Nephron progenitor cell (in vitro differentiated cells): ENCODE results near the gene LAIR1.
"Not testable (repeated sequence)": the region's sequence is repeated elsewhere in the genome, so short reads cannot be mapped to it uniquely, and the experiment has no call there.

Experiments
- DNase-seq: peaks from one replicate; pipeline ENCODE4 v3.0.0; 2021
- H3K27ac Mint-ChIP-seq: 2 replicates; pipeline ENCODE4 v1.8.0; 2021; ENCODE audit warnings: mild to moderate bottlenecking, moderate library complexity, mixed read lengths
- H3K27me3 Mint-ChIP-seq: 2 replicates; pipeline ENCODE4 v1.8.0; 2021; ENCODE audit warnings: mild to moderate bottlenecking, low read depth, mixed read lengths; ENCODE audit not compliant: poor library complexity
- H3K36me3 Mint-ChIP-seq: 2 replicates; pipeline ENCODE4 v1.8.0; 2021; ENCODE audit warnings: low read depth, mixed read lengths
- H3K4me1 Mint-ChIP-seq: 2 replicates; pipeline ENCODE4 v1.8.0; 2021; ENCODE audit warnings: mixed read lengths
- H3K4me3 Mint-ChIP-seq: 2 replicates; pipeline ENCODE4 v1.8.0; 2021; ENCODE audit warnings: mild to moderate bottlenecking, moderate library complexity, mixed read lengths
- H3K9me3 Mint-ChIP-seq: 2 replicates; pipeline ENCODE4 v1.8.0; 2021; ENCODE audit warnings: mild to moderate bottlenecking, moderate library complexity, mixed read lengths
- CTCF ChIP-seq: fragments of 200-600 bp; sonication (generic); IDR thresholded peaks from 2 replicates; pipeline ENCODE4 v1.5.0; 2021; ENCODE audit warnings: antibody characterized with exemption

LAIR1 gene

GRCh38 chr19:54387991-54388801, 23.5 kb upstream of the LAIR1 start:
- H3K36me3 Mint-ChIP-seq: no peaks in the 10 kb centered on the region
- H3K27ac Mint-ChIP-seq: no peak overlapping the region
- peaks cover 20% of the 10 kb centered on the region for H3K9me3 Mint-ChIP-seq
- peak overlapping the region; percentile 56 for H3K4me3 Mint-ChIP-seq
- peaks cover 59% of the 10 kb centered on the region for H3K27me3 Mint-ChIP-seq
- DNase-seq: peak; percentile 2
- peaks cover 13% of the 10 kb centered on the region for H3K4me1 Mint-ChIP-seq
- TF ChIP-seq CTCF: no peak

GRCh38 chr19:54383330-54383729, 18.6 kb upstream of the LAIR1 start:
- peaks cover 38% of the 10 kb centered on the region for H3K27me3 Mint-ChIP-seq
- no peak for TF ChIP-seq CTCF
- no peak for DNase-seq
- H3K9me3 Mint-ChIP-seq: peaks cover 38% of the 10 kb centered on the region
- no peaks in the 10 kb centered on the region for H3K4me1 Mint-ChIP-seq
- no peak overlapping the region for H3K27ac Mint-ChIP-seq
- H3K36me3 Mint-ChIP-seq: no peaks in the 10 kb centered on the region
- H3K4me3 Mint-ChIP-seq: no peak overlapping the region

GRCh38 chr19:54382041-54382440, 17.3 kb upstream of the LAIR1 start:
- Mint-ChIP-seq H3K27me3 (peaks cover 31% of the 10 kb centered on the region), H3K9me3 (peaks cover 35% of the 10 kb centered on the region)
- H3K27ac Mint-ChIP-seq, DNase-seq, H3K4me3 Mint-ChIP-seq, H3K4me1 Mint-ChIP-seq, H3K36me3 Mint-ChIP-seq: not testable (repeated sequence)

GRCh38 chr19:54380897-54381296, 16.2 kb upstream of the LAIR1 start:
- H3K4me3 Mint-ChIP-seq: no peak overlapping the region
- H3K4me1 Mint-ChIP-seq: no peaks in the 10 kb centered on the region
- peaks cover 41% of the 10 kb centered on the region for H3K9me3 Mint-ChIP-seq
- no peak overlapping the region for H3K27ac Mint-ChIP-seq
- H3K27me3 Mint-ChIP-seq: peaks cover 24% of the 10 kb centered on the region
- DNase-seq: no peak
- H3K36me3 Mint-ChIP-seq: no peaks in the 10 kb centered on the region
- TF ChIP-seq CTCF: no peak

GRCh38 chr19:54379187-54379678, 14.5 kb upstream of the LAIR1 start:
- H3K4me1 Mint-ChIP-seq: no peaks in the 10 kb centered on the region

More at GRCh38 chr19:54379187-54379678, 14.5 kb upstream of the LAIR1 start:
- no peak for TF ChIP-seq CTCF
- H3K9me3 Mint-ChIP-seq: peaks cover 46% of the 10 kb centered on the region
- H3K27me3 Mint-ChIP-seq: peaks cover 13% of the 10 kb centered on the region
- DNase-seq: no peak
- no peak overlapping the region for H3K4me3 Mint-ChIP-seq
- H3K27ac Mint-ChIP-seq: no peak overlapping the region
- H3K36me3 Mint-ChIP-seq: no peaks in the 10 kb centered on the region
